Muscle of leg (tissue), 11 donors: Measurements from ENCODE around the gene SLC25A20. TPM values are rescaled to one million over a fixed set of nuclear protein-coding genes. Genes with fewer than 3 reads are reported as not detected.

Source experiments
- DNase-seq: peaks from one replicate; pipeline ENCODE4 v3.0.0; 2013
- H3K27ac ChIP-seq: one replicate; pipeline ENCODE4 v1.5.1; 2013; ENCODE audit warnings: mild to moderate bottlenecking, low read length, control low read depth
- H3K27me3 ChIP-seq: one replicate; pipeline ENCODE4 v1.6.1; 2013; ENCODE audit warnings: low read length; ENCODE audit not compliant: control insufficient read depth, insufficient read depth
- H3K36me3 ChIP-seq: one replicate; pipeline ENCODE4 v1.6.1; 2013; ENCODE audit warnings: low read length; ENCODE audit not compliant: control insufficient read depth, insufficient read depth
- H3K4me1 ChIP-seq: one replicate; pipeline ENCODE4 v1.6.1; 2013; ENCODE audit warnings: low read length; ENCODE audit not compliant: control insufficient read depth, insufficient read depth
- H3K4me3 ChIP-seq: one replicate; pipeline ENCODE4 v1.5.1; 2013; ENCODE audit warnings: low read length, control low read depth
- H3K9me3 ChIP-seq: replicated peaks from 2 replicates; pipeline ENCODE4 v1.6.1; 2013; ENCODE audit warnings: low read depth, low read length; ENCODE audit not compliant: control insufficient read depth
- WGBS: methylation state at CpG from one replicate; pipeline ENCODE4 v1.1.5; 2013; ENCODE audit warnings: missing lambda C conversion rate; ENCODE audit not compliant: insufficient coverage; 5-methylcytosine and 5-hydroxymethylcytosine counted together
- polyA plus RNA-seq, 8 donors: library from polyadenylated mRNA; unstranded; fragments of 120-200 nt; gene quantifications; one replicate each; pipeline versions ENCODE4 v1.2.1 to v1.2.3, GENCODE V29; 2013; ENCODE audit warnings: inconsistent platforms in 1 of 8, low replicate concordance in 1 of 8; ENCODE audit not compliant: insufficient read length in 8 of 8, insufficient read depth in 1 of 8
- total RNA-seq: library from RNA; stranded (reverse); fragments of 120-200 nt; gene quantifications from one replicate; pipeline ENCODE4 v1.2.4, GENCODE V29; 2013

Gene SLC25A20
- total and polyA plus RNA-seq, 9 donors = 14.0 to 18.6 (median 17.7) TPM

- H3K9me3 ChIP-seq = no peaks in the 10 kb centered on the region
- no peak overlapping the region for H3K4me3 ChIP-seq
- H3K27me3 ChIP-seq = no peaks in the 10 kb centered on the region
- DNase-seq = no peak
- no peak overlapping the region for H3K27ac ChIP-seq
- peaks cover 2% of the 10 kb centered on the region for H3K36me3 ChIP-seq
- 93% methylated on average over 4 of the region's 8 CpGs for WGBS
- no peaks in the 10 kb centered on the region for H3K4me1 ChIP-seq
Measured at GRCh38 chr3:48877671-48878070, 21.0 kb downstream of the SLC25A20 start.

- H3K36me3 ChIP-seq = no peaks in the 10 kb centered on the region
- no peaks in the 10 kb centered on the region for H3K9me3 ChIP-seq
- H3K4me1 ChIP-seq = peaks cover 3% of the 10 kb centered on the region
- no peak overlapping the region for H3K4me3 ChIP-seq
- no peak overlapping the region for H3K27ac ChIP-seq
- 100% methylated on average over 1 of the region's 3 CpGs for WGBS
- H3K27me3 ChIP-seq = no peaks in the 10 kb centered on the region
- DNase-seq = no peak
Measured at GRCh38 chr3:48863122-48863521, 35.6 kb downstream of the SLC25A20 start.

- Histone ChIP-seq H3K4me1 (peaks cover 12% of the 10 kb centered on the region), H3K27ac (peak overlapping the region; percentile 63), H3K36me3 (peaks cover 6% of the 10 kb centered on the region), H3K27me3 (no peaks in the 10 kb centered on the region), H3K4me3 (no peak overlapping the region), H3K9me3 (no peaks in the 10 kb centered on the region)
- no CpG with 5 or more reads among the region's 2 CpGs for WGBS
- peak; percentile 54 for DNase-seq
Measured at GRCh38 chr3:48859206-48859605, 39.5 kb downstream of the SLC25A20 start.

- peak overlapping the region; percentile 63 for H3K27ac ChIP-seq
- WGBS = 82% methylated on average over 1 of the region's 2 CpGs
- no peaks in the 10 kb centered on the region for H3K27me3 ChIP-seq
- no peak overlapping the region for H3K4me3 ChIP-seq
- H3K9me3 ChIP-seq = no peaks in the 10 kb centered on the region
- peaks cover 14% of the 10 kb centered on the region for H3K4me1 ChIP-seq
- peaks cover 6% of the 10 kb centered on the region for H3K36me3 ChIP-seq
- no peak for DNase-seq
Measured at GRCh38 chr3:48858709-48859108, 40.0 kb downstream of the SLC25A20 start.

- Histone ChIP-seq H3K27me3 (no peaks in the 10 kb centered on the region), H3K4me3 (no peak overlapping the region), H3K27ac (no peak overlapping the region), H3K36me3 (peaks cover 6% of the 10 kb centered on the region), H3K9me3 (no peaks in the 10 kb centered on the region), H3K4me1 (peaks cover 22% of the 10 kb centered on the region)
- DNase-seq = no peak
- no CpG with 5 or more reads among the region's 2 CpGs for WGBS
Measured at GRCh38 chr3:48857641-48858040, 41.0 kb downstream of the SLC25A20 start.

GRCh38 chr3:48856469-48856868 is 42.2 kb downstream of the SLC25A20 start:
- H3K27me3 ChIP-seq = no peaks in the 10 kb centered on the region
- no peak overlapping the region for H3K4me3 ChIP-seq
- H3K27ac ChIP-seq = peak overlapping the region; percentile 49
- H3K36me3 ChIP-seq = peaks cover 6% of the 10 kb centered on the region
- no peak for DNase-seq
- H3K9me3 ChIP-seq = no peaks in the 10 kb centered on the region
- 14% methylated on average over 2 of the region's 4 CpGs for WGBS
- peaks cover 29% of the 10 kb centered on the region for H3K4me1 ChIP-seq

GRCh38 chr3:48855681-48856447 is 42.8 kb downstream of the SLC25A20 start:
- Histone ChIP-seq H3K4me1 (peaks cover 33% of the 10 kb centered on the region), H3K27me3 (no peaks in the 10 kb centered on the region), H3K9me3 (no peaks in the 10 kb centered on the region), H3K36me3 (peaks cover 6% of the 10 kb centered on the region), H3K27ac (peak overlapping the region; percentile 25), H3K4me3 (no peak overlapping the region)
- 82% methylated on average over 6 of the region's 9 CpGs for WGBS
- peak; percentile 40 for DNase-seq

- WGBS = 69% methylated on average over 4 of the region's 5 CpGs
- Histone ChIP-seq H3K27me3 (no peaks in the 10 kb centered on the region), H3K4me1 (peaks cover 42% of the 10 kb centered on the region), H3K36me3 (peaks cover 3% of the 10 kb centered on the region), H3K27ac (no peak overlapping the region), H3K9me3 (no peaks in the 10 kb centered on the region), H3K4me3 (no peak overlapping the region)
- no peak for DNase-seq
Measured at GRCh38 chr3:48852151-48852550, 46.5 kb downstream of the SLC25A20 start.

GRCh38 chr3:48851407-48851806 is 47.3 kb downstream of the SLC25A20 start:
- no peaks in the 10 kb centered on the region for H3K27me3 ChIP-seq
- peaks cover 41% of the 10 kb centered on the region for H3K4me1 ChIP-seq
- no CpG with 5 or more reads among the region's 3 CpGs for WGBS
- peak; percentile 74 for DNase-seq
- H3K36me3 ChIP-seq = no peaks in the 10 kb centered on the region
- no peak overlapping the region for H3K4me3 ChIP-seq
- no peaks in the 10 kb centered on the region for H3K9me3 ChIP-seq
- no peak overlapping the region for H3K27ac ChIP-seq

GRCh38 chr3:48848816-48849515 is 49.7 kb downstream of the SLC25A20 start:
- WGBS = 89% methylated on average over 3 of the region's 8 CpGs
- Histone ChIP-seq H3K27ac (no peak overlapping the region), H3K4me3 (no peak overlapping the region), H3K9me3 (no peaks in the 10 kb centered on the region), H3K4me1 (peaks cover 42% of the 10 kb centered on the region), H3K36me3 (peaks cover 3% of the 10 kb centered on the region), H3K27me3 (no peaks in the 10 kb centered on the region)
- DNase-seq = no peak
